ENCODE data around the gene FAM3D.

The FAM3D gene

GRCh38 chr3:58625196-58625824 lies 41.3 kb downstream of the FAM3D start:
- 86% methylated on average over 9 of the region's 9 CpGs for WGBS

GRCh38 chr3:58624550-58624949 lies 42.0 kb downstream of the FAM3D start:
- Histone ChIP-seq H3K4me1 (ENCODE audit: insufficient read depth, low read length) (no peaks in the 10 kb centered on the region), H3K9me3 (ENCODE audit: insufficient read depth, low read depth, low read length) (no peaks in the 10 kb centered on the region), H3K36me3 (ENCODE audit: insufficient read depth, low read length) (no peaks in the 10 kb centered on the region), H3K27ac (ENCODE audit: low read depth, low read length) (no peak overlapping the region), H3K9ac (ENCODE audit: low read depth, low read length) (no peak overlapping the region), H3K27me3 (ENCODE audit: insufficient read depth, low read length) (no peaks in the 10 kb centered on the region), H3K4me3 (ENCODE audit: low read length) (no peak overlapping the region)
- 69% methylated on average over 3 of the region's 3 CpGs for WGBS

More at GRCh38 chr3:58625196-58625824, 41.3 kb downstream of the FAM3D start:
- Histone ChIP-seq H3K9ac (ENCODE audit: low read depth, low read length) (no peak overlapping the region), H3K27ac (ENCODE audit: low read depth, low read length) (no peak overlapping the region), H3K9me3 (ENCODE audit: insufficient read depth, low read depth, low read length) (no peaks in the 10 kb centered on the region), H3K36me3 (ENCODE audit: insufficient read depth, low read length) (no peaks in the 10 kb centered on the region), H3K27me3 (ENCODE audit: insufficient read depth, low read length) (no peaks in the 10 kb centered on the region), H3K4me1 (ENCODE audit: insufficient read depth, low read length) (0 out of 2 replicates have a peak, but pooled peaks cover 3% of the 10 kb centered on the region), H3K4me3 (ENCODE audit: low read length) (no peak overlapping the region)

GRCh38 chr3:58623961-58624360 lies 42.6 kb downstream of the FAM3D start:
- Histone ChIP-seq H3K27me3 (ENCODE audit: insufficient read depth, low read length) (no peaks in the 10 kb centered on the region), H3K36me3 (ENCODE audit: insufficient read depth, low read length) (no peaks in the 10 kb centered on the region), H3K27ac (ENCODE audit: low read depth, low read length) (no peak overlapping the region), H3K9ac (ENCODE audit: low read depth, low read length) (no peak overlapping the region), H3K4me1 (ENCODE audit: insufficient read depth, low read length) (no peaks in the 10 kb centered on the region), H3K9me3 (ENCODE audit: insufficient read depth, low read depth, low read length) (no peaks in the 10 kb centered on the region), H3K4me3 (ENCODE audit: low read length) (no peak overlapping the region)
- WGBS, result 92% methylated on average over 5 of the region's 5 CpGs

- WGBS, result 76% methylated on average over 8 of the region's 8 CpGs
- H3K27me3 ChIP-seq (ENCODE audit: insufficient read depth, low read length), result no peaks in the 10 kb centered on the region
- H3K36me3 ChIP-seq (ENCODE audit: insufficient read depth, low read length), result no peaks in the 10 kb centered on the region
- no peak overlapping the region for H3K9ac ChIP-seq (ENCODE audit: low read depth, low read length)
- no peak overlapping the region for H3K27ac ChIP-seq (ENCODE audit: low read depth, low read length)
- H3K4me3 ChIP-seq (ENCODE audit: low read length), result no peak overlapping the region
- H3K9me3 ChIP-seq (ENCODE audit: insufficient read depth, low read depth, low read length), result no peaks in the 10 kb centered on the region
- no peaks in the 10 kb centered on the region for H3K4me1 ChIP-seq (ENCODE audit: insufficient read depth, low read length)
Observed at GRCh38 chr3:58623478-58623877, 43.1 kb downstream of the FAM3D start.

- Histone ChIP-seq H3K9ac (ENCODE audit: low read depth, low read length) (no peak overlapping the region), H3K27ac (ENCODE audit: low read depth, low read length) (no peak overlapping the region), H3K4me3 (ENCODE audit: low read length) (no peak overlapping the region), H3K9me3 (ENCODE audit: insufficient read depth, low read depth, low read length) (no peaks in the 10 kb centered on the region), H3K4me1 (ENCODE audit: insufficient read depth, low read length) (no peaks in the 10 kb centered on the region), H3K27me3 (ENCODE audit: insufficient read depth, low read length) (no peaks in the 10 kb centered on the region), H3K36me3 (ENCODE audit: insufficient read depth, low read length) (no peaks in the 10 kb centered on the region)
- WGBS, result 94% methylated on average over 8 of the region's 8 CpGs
Observed at GRCh38 chr3:58622892-58623291, 43.7 kb downstream of the FAM3D start.

- H3K4me1 ChIP-seq (ENCODE audit: insufficient read depth, low read length), result peaks cover 4% of the 10 kb centered on the region; the same call in 1 of the 2 replicates
- no peak overlapping the region for H3K4me3 ChIP-seq (ENCODE audit: low read length)
- WGBS, result 90% methylated on average over 3 of the region's 4 CpGs
- H3K36me3 ChIP-seq (ENCODE audit: insufficient read depth, low read length), result no peaks in the 10 kb centered on the region
- H3K9me3 ChIP-seq (ENCODE audit: insufficient read depth, low read depth, low read length), result no peaks in the 10 kb centered on the region
- no peak overlapping the region for H3K9ac ChIP-seq (ENCODE audit: low read depth, low read length)
- no peaks in the 10 kb centered on the region for H3K27me3 ChIP-seq (ENCODE audit: insufficient read depth, low read length)
- H3K27ac ChIP-seq (ENCODE audit: low read depth, low read length), result no peak overlapping the region
Observed at GRCh38 chr3:58622436-58622835, 44.1 kb downstream of the FAM3D start.

GRCh38 chr3:58621086-58621830 lies 45.3 kb downstream of the FAM3D start:
- WGBS, result 89% methylated on average over 6 of the region's 6 CpGs
- H3K4me1 ChIP-seq (ENCODE audit: insufficient read depth, low read length), result peaks cover 8% of the 10 kb centered on the region; the same call in 1 of the 2 replicates
- H3K27ac ChIP-seq (ENCODE audit: low read depth, low read length), result no peak overlapping the region
- no peaks in the 10 kb centered on the region for H3K9me3 ChIP-seq (ENCODE audit: insufficient read depth, low read depth, low read length)
- H3K4me3 ChIP-seq (ENCODE audit: low read length), result no peak overlapping the region
- H3K27me3 ChIP-seq (ENCODE audit: insufficient read depth, low read length), result no peaks in the 10 kb centered on the region
- no peaks in the 10 kb centered on the region for H3K36me3 ChIP-seq (ENCODE audit: insufficient read depth, low read length)
- H3K9ac ChIP-seq (ENCODE audit: low read depth, low read length), result no peak overlapping the region

GRCh38 chr3:58620421-58620820 lies 46.2 kb downstream of the FAM3D start:
- Histone ChIP-seq H3K9ac (ENCODE audit: low read depth, low read length) (no peak overlapping the region), H3K36me3 (ENCODE audit: insufficient read depth, low read length) (no peaks in the 10 kb centered on the region), H3K27ac (ENCODE audit: low read depth, low read length) (no peak overlapping the region), H3K9me3 (ENCODE audit: insufficient read depth, low read depth, low read length) (no peaks in the 10 kb centered on the region), H3K4me1 (ENCODE audit: insufficient read depth, low read length) (peaks cover 8% of the 10 kb centered on the region; the same call in 1 of the 2 replicates), H3K4me3 (ENCODE audit: low read length) (no peak overlapping the region), H3K27me3 (ENCODE audit: insufficient read depth, low read length) (no peaks in the 10 kb centered on the region)
- 92% methylated on average over 8 of the region's 8 CpGs for WGBS

GRCh38 chr3:58617338-58617761 lies 49.2 kb downstream of the FAM3D start:
- H3K27ac ChIP-seq (ENCODE audit: low read depth, low read length), result no peak overlapping the region
- H3K9ac ChIP-seq (ENCODE audit: low read depth, low read length), result no peak overlapping the region
- 58% methylated on average over 8 of the region's 8 CpGs for WGBS

GRCh38 chr3:58613236-58614132 lies 53.1 kb downstream of the FAM3D start:
- WGBS, result 79% methylated on average over 7 of the region's 7 CpGs
- Histone ChIP-seq H3K9ac (ENCODE audit: low read depth, low read length) (no peak overlapping the region), H3K36me3 (ENCODE audit: insufficient read depth, low read length) (no peaks in the 10 kb centered on the region), H3K4me3 (ENCODE audit: low read length) (no peak overlapping the region), H3K9me3 (ENCODE audit: insufficient read depth, low read depth, low read length) (no peaks in the 10 kb centered on the region), H3K27me3 (ENCODE audit: insufficient read depth, low read length) (no peaks in the 10 kb centered on the region), H3K27ac (ENCODE audit: low read depth, low read length) (no peak overlapping the region), H3K4me1 (ENCODE audit: insufficient read depth, low read length) (peaks cover 8% of the 10 kb centered on the region; the same call in 1 of the 2 replicates)

More at GRCh38 chr3:58617338-58617761, 49.2 kb downstream of the FAM3D start:
- H3K4me3 ChIP-seq (ENCODE audit: low read length), result no peak overlapping the region
- peaks cover 8% of the 10 kb centered on the region; the same call in 1 of the 2 replicates for H3K4me1 ChIP-seq (ENCODE audit: insufficient read depth, low read length)
- no peaks in the 10 kb centered on the region for H3K9me3 ChIP-seq (ENCODE audit: insufficient read depth, low read depth, low read length)
- H3K27me3 ChIP-seq (ENCODE audit: insufficient read depth, low read length), result no peaks in the 10 kb centered on the region
- no peaks in the 10 kb centered on the region for H3K36me3 ChIP-seq (ENCODE audit: insufficient read depth, low read length)

GRCh38 chr3:58612830-58613229 lies 53.7 kb downstream of the FAM3D start:
- Histone ChIP-seq H3K27ac (ENCODE audit: low read depth, low read length) (no peak overlapping the region), H3K9ac (ENCODE audit: low read depth, low read length) (no peak overlapping the region), H3K4me1 (ENCODE audit: insufficient read depth, low read length) (peaks cover 8% of the 10 kb centered on the region; the same call in 1 of the 2 replicates), H3K36me3 (ENCODE audit: insufficient read depth, low read length) (no peaks in the 10 kb centered on the region), H3K9me3 (ENCODE audit: insufficient read depth, low read depth, low read length) (no peaks in the 10 kb centered on the region), H3K27me3 (ENCODE audit: insufficient read depth, low read length) (no peaks in the 10 kb centered on the region), H3K4me3 (ENCODE audit: low read length) (no peak overlapping the region)
- 91% methylated on average over 9 of the region's 9 CpGs for WGBS
